ENCODE results near the gene SLC35B1.

Gene SLC35B1

GRCh38 chr17:49677933-49678847 lies 29.6 kb downstream of the SLC35B1 start, which contains the start of gene SPOP:
TSS of gene SPOP (minus strand) at chr17:49678097. CDS start at chr17:49622810, 55,287 bp downstream.
- peak within 1 kb of the TSS; percentile 95 for H4K8ac ChIP-seq (ENCODE audit: low read length)
- H3K9ac ChIP-seq (ENCODE audit: low read length) = peak within 1 kb of the TSS; percentile 93
- peak within 1 kb of the TSS; percentile 80 for H2BK5ac ChIP-seq (ENCODE audit: low read depth, low read length, poor library complexity, severe bottlenecking)
- peak within 1 kb of the TSS; percentile 94 for H4K91ac ChIP-seq (ENCODE audit: low read length)
- peaks cover 0 to 10% of the 10 kb centered on the region in 2 experiments for H3K36me3 ChIP-seq (ENCODE audit: control insufficient read depth in 1 of 2, insufficient read depth in 2 of 2, low read depth in 1 of 2, low read length in 2 of 2)
- H3K4me3 ChIP-seq (ENCODE audit: insufficient read depth in 1 of 2, low read depth in 1 of 2, low read length in 2 of 2) = peak within 1 kb of the TSS; percentile 82 to 92
- peak; percentile 100 for DNase-seq
- H2BK15ac ChIP-seq (ENCODE audit: low read depth, poor library complexity, severe bottlenecking) = peak within 1 kb of the TSS; percentile 57
- H3K14ac ChIP-seq (ENCODE audit: low read length in 2 of 2) = peak within 1 kb of the TSS in 1 of 2 experiments; percentile 97
- peak within 1 kb of the TSS; percentile 96 to 100 for H3K18ac ChIP-seq (ENCODE audit: low read depth in 1 of 2, low read length in 2 of 2)
- peak within 1 kb of the TSS in 1 of 2 experiments; percentile 88 for H3K4ac ChIP-seq (ENCODE audit: low read depth in 1 of 2, low read length in 2 of 2)
- peak within 1 kb of the TSS in 1 of 2 experiments; percentile 10 for H3K23ac ChIP-seq (ENCODE audit: low read length in 2 of 2)
- H3K79me1 ChIP-seq (replicated peaks; ENCODE audit: low read length, poor library complexity, severe bottlenecking) = no peaks in the 10 kb centered on the region
- no peaks in the 10 kb centered on the region for H3K9me3 ChIP-seq (ENCODE audit: control insufficient read depth, low read length)
- no peaks in the 10 kb centered on the region for H3K27me3 ChIP-seq (ENCODE audit: control insufficient read depth in 1 of 2, insufficient read depth in 1 of 2, low read length in 2 of 2)
- H2BK12ac ChIP-seq (ENCODE audit: low read length in 2 of 2) = peak within 1 kb of the TSS in 1 of 2 experiments; percentile 72
- no peak within 1 kb of the TSS for H2AK5ac ChIP-seq (ENCODE audit: low read length, severe bottlenecking)
- peak within 1 kb of the TSS; percentile 63 for H2AFZ ChIP-seq (ENCODE audit: low read depth, low read length)
- H2BK120ac ChIP-seq (ENCODE audit: low read depth, low read length) = peak within 1 kb of the TSS; percentile 95
- peaks cover 3% of the 10 kb centered on the region for H3K4me1 ChIP-seq (ENCODE audit: control insufficient read depth, insufficient read depth, low read depth, low read length)
- H3K27ac ChIP-seq (ENCODE audit: low read length, poor library complexity, severe bottlenecking) = peak within 1 kb of the TSS; percentile 96
- H3K4me2 ChIP-seq (ENCODE audit: low read length, poor library complexity, severe bottlenecking) = peak within 1 kb of the TSS; percentile 99
- 15% methylated on average over 47 of the region's 53 CpGs for WGBS

GRCh38 chr17:49677134-49677932 lies 30.4 kb downstream of the SLC35B1 start:
- under 1% methylated on average over 27 of the region's 34 CpGs for WGBS
- peak overlapping the region; percentile 95 for H4K8ac ChIP-seq (ENCODE audit: low read length)
- H3K14ac ChIP-seq (ENCODE audit: low read length in 2 of 2) = peak overlapping the region in 1 of 2 experiments; percentile 97
- peak overlapping the region in 1 of 2 experiments; percentile 88 for H3K4ac ChIP-seq (ENCODE audit: low read depth in 1 of 2, low read length in 2 of 2)
- H2AFZ ChIP-seq (ENCODE audit: low read depth, low read length) = peak overlapping the region; percentile 63
- no peaks in the 10 kb centered on the region for H3K27me3 ChIP-seq (ENCODE audit: control insufficient read depth in 1 of 2, insufficient read depth in 1 of 2, low read length in 2 of 2)
- H3K9ac ChIP-seq (ENCODE audit: low read length) = peak overlapping the region; percentile 93
- H2BK15ac ChIP-seq (ENCODE audit: low read depth, poor library complexity, severe bottlenecking) = peak overlapping the region; percentile 57
- H3K79me1 ChIP-seq (replicated peaks; ENCODE audit: low read length, poor library complexity, severe bottlenecking) = peaks cover 1% of the 10 kb centered on the region
- H2BK5ac ChIP-seq (ENCODE audit: low read depth, low read length, poor library complexity, severe bottlenecking) = peak overlapping the region; percentile 80
- H3K36me3 ChIP-seq (ENCODE audit: control insufficient read depth in 1 of 2, insufficient read depth in 2 of 2, low read depth in 1 of 2, low read length in 2 of 2) = peaks cover 0 to 14% of the 10 kb centered on the region in 2 experiments
- H3K9me3 ChIP-seq (ENCODE audit: control insufficient read depth, low read length) = no peaks in the 10 kb centered on the region
- H2AK5ac ChIP-seq (ENCODE audit: low read length, severe bottlenecking) = no peak overlapping the region
- peak overlapping the region in 1 of 2 experiments; percentile 10 for H3K23ac ChIP-seq (ENCODE audit: low read length in 2 of 2)
- peak overlapping the region; percentile 96 for H3K27ac ChIP-seq (ENCODE audit: low read length, poor library complexity, severe bottlenecking)
- H3K18ac ChIP-seq (ENCODE audit: low read depth in 1 of 2, low read length in 2 of 2) = peak overlapping the region; percentile 96 to 100
- H2BK12ac ChIP-seq (ENCODE audit: low read length in 2 of 2) = peak overlapping the region in 1 of 2 experiments; percentile 72
- H2BK120ac ChIP-seq (ENCODE audit: low read depth, low read length) = peak overlapping the region; percentile 95
- H3K4me2 ChIP-seq (ENCODE audit: low read length, poor library complexity, severe bottlenecking) = peak overlapping the region; percentile 99
- DNase-seq = peak; percentile 93
- peak overlapping the region; percentile 94 for H4K91ac ChIP-seq (ENCODE audit: low read length)
- peak overlapping the region; percentile 82 to 92 for H3K4me3 ChIP-seq (ENCODE audit: insufficient read depth in 1 of 2, low read depth in 1 of 2, low read length in 2 of 2)
- H3K4me1 ChIP-seq (ENCODE audit: control insufficient read depth, insufficient read depth, low read depth, low read length) = peaks cover 3% of the 10 kb centered on the region

- H3K18ac ChIP-seq (ENCODE audit: low read depth in 1 of 2, low read length in 2 of 2) = no peak overlapping the region
- H3K27me3 ChIP-seq (ENCODE audit: control insufficient read depth in 1 of 2, insufficient read depth in 1 of 2, low read length in 2 of 2) = no peaks in the 10 kb centered on the region
- no peak overlapping the region for H4K91ac ChIP-seq (ENCODE audit: low read length)
- H3K79me1 ChIP-seq (replicated peaks; ENCODE audit: low read length, poor library complexity, severe bottlenecking) = peaks cover 1% of the 10 kb centered on the region
- H2BK120ac ChIP-seq (ENCODE audit: low read depth, low read length) = no peak overlapping the region
- no peak overlapping the region for H2BK15ac ChIP-seq (ENCODE audit: low read depth, poor library complexity, severe bottlenecking)
- no peak overlapping the region for H2BK5ac ChIP-seq (ENCODE audit: low read depth, low read length, poor library complexity, severe bottlenecking)
- H3K4me1 ChIP-seq (ENCODE audit: control insufficient read depth, insufficient read depth, low read depth, low read length) = peaks cover 3% of the 10 kb centered on the region
- peaks cover 0 to 14% of the 10 kb centered on the region in 2 experiments for H3K36me3 ChIP-seq (ENCODE audit: control insufficient read depth in 1 of 2, insufficient read depth in 2 of 2, low read depth in 1 of 2, low read length in 2 of 2)
- H4K8ac ChIP-seq (ENCODE audit: low read length) = no peak overlapping the region
- H3K9me3 ChIP-seq (ENCODE audit: control insufficient read depth, low read length) = no peaks in the 10 kb centered on the region
- peak overlapping the region in 1 of 2 experiments; percentile 92 for H3K4me3 ChIP-seq (ENCODE audit: insufficient read depth in 1 of 2, low read depth in 1 of 2, low read length in 2 of 2)
- no peak overlapping the region for H2AK5ac ChIP-seq (ENCODE audit: low read length, severe bottlenecking)
- WGBS = 92% methylated on average over 5 of the region's 5 CpGs
- H3K27ac ChIP-seq (ENCODE audit: low read length, poor library complexity, severe bottlenecking) = no peak overlapping the region
- peak; percentile 65 for DNase-seq
- peak overlapping the region; percentile 93 for H3K9ac ChIP-seq (ENCODE audit: low read length)
- no peak overlapping the region for H3K23ac ChIP-seq (ENCODE audit: low read length in 2 of 2)
- peak overlapping the region; percentile 99 for H3K4me2 ChIP-seq (ENCODE audit: low read length, poor library complexity, severe bottlenecking)
- H2AFZ ChIP-seq (ENCODE audit: low read depth, low read length) = no peak overlapping the region
- no peak overlapping the region for H2BK12ac ChIP-seq (ENCODE audit: low read length in 2 of 2)
- H3K4ac ChIP-seq (ENCODE audit: low read depth in 1 of 2, low read length in 2 of 2) = no peak overlapping the region
- no peak overlapping the region for H3K14ac ChIP-seq (ENCODE audit: low read length in 2 of 2)
Measured at GRCh38 chr17:49676276-49676868, 31.4 kb downstream of the SLC35B1 start.

All from mesenchymal stem cell (in vitro differentiated cells and primary cell).